Natural killer cell (primary cell): ENCODE data around the gene SPINDOC. TPM values are rescaled to one million over a fixed set of nuclear protein-coding genes. Genes with fewer than 3 reads are reported as not detected.

Source experiments
- ATAC-seq, 3 donors: fragments of 150-1000 bp in 2 of 3; fragments of 200-7000 bp in 1 of 3; cut with Tn5 transposase; 1 replicate in 1 of 3; 2 replicates in 2 of 3; pipeline ENCODE4 v1.10.0; 2021; ENCODE audit warnings: mild to moderate bottlenecking in 2 of 3, moderate library complexity in 2 of 3
- DNase-seq, 2 donors: peaks; one replicate each; pipeline versions ENCODE4 v3.0.0 to v3.0.0-alpha.2; 2013 to 2021; ENCODE audit warnings: mixed read lengths in 1 of 2
- H3K27ac ChIP-seq: one replicate; pipeline ENCODE4 v1.5.1; 2013; ENCODE audit warnings: mild to moderate bottlenecking, low read length
- H3K27me3 ChIP-seq: one replicate; pipeline ENCODE4 v1.6.1; 2013; ENCODE audit warnings: low read length; ENCODE audit not compliant: control insufficient read depth, insufficient read depth
- H3K36me3 ChIP-seq: one replicate; pipeline ENCODE4 v1.6.1; 2013; ENCODE audit warnings: low read length; ENCODE audit not compliant: control insufficient read depth, insufficient read depth
- H3K4me1 ChIP-seq: one replicate; pipeline ENCODE4 v1.6.1; 2013; ENCODE audit warnings: low read length; ENCODE audit not compliant: control insufficient read depth, insufficient read depth
- H3K4me3 ChIP-seq: one replicate; pipeline ENCODE4 v1.5.1; 2013; ENCODE audit warnings: low read length
- H3K9me3 ChIP-seq: one replicate; pipeline ENCODE4 v1.6.1; 2013; ENCODE audit warnings: low read length; ENCODE audit not compliant: control insufficient read depth, insufficient read depth
- H3K27ac Mint-ChIP-seq, 2 donors: one replicate each; pipeline ENCODE4 v1.8.0; 2022; ENCODE audit warnings: mild to moderate bottlenecking in 2 of 2, mixed read lengths in 2 of 2, moderate library complexity in 1 of 2
- H3K27me3 Mint-ChIP-seq, 2 donors: one replicate each; pipeline ENCODE4 v1.8.0; 2022; ENCODE audit warnings: low read depth in 2 of 2, mixed read lengths in 2 of 2
- H3K36me3 Mint-ChIP-seq: one replicate; pipeline ENCODE4 v1.8.0; 2022; ENCODE audit warnings: mixed read lengths
- H3K4me1 Mint-ChIP-seq, 2 donors: one replicate each; pipeline ENCODE4 v1.8.0; 2022; ENCODE audit warnings: mixed read lengths in 2 of 2
- H3K4me3 Mint-ChIP-seq: one replicate; pipeline ENCODE4 v1.8.0; 2022; ENCODE audit warnings: mild to moderate bottlenecking, moderate library complexity, mixed read lengths
- H3K9me3 Mint-ChIP-seq, 2 donors: one replicate each; pipeline ENCODE4 v1.8.0; 2022; ENCODE audit warnings: mixed read lengths in 2 of 2
- CTCF ChIP-seq: fragments of 200-600 bp; IDR thresholded peaks from one replicate; pipeline ENCODE4 v1.8.0; 2022; ENCODE audit warnings: antibody characterized with exemption
- WGBS: methylation state at CpG from one replicate; pipeline ENCODE4 v1.1.7; 2013; ENCODE audit warnings: missing lambda C conversion rate; ENCODE audit not compliant: insufficient coverage; 5-methylcytosine and 5-hydroxymethylcytosine counted together
- intact Hi-C: fragments of 100-400 bp; cut with micrococcal nuclease; formaldehyde crosslinking; loops from one replicate; pipeline ENCODE4 v1.14.2; 2022
- total RNA-seq, 4 donors: library from RNA; stranded (reverse); fragments of 120-200 nt in 1 of 4; gene quantifications; one replicate each; pipeline versions ENCODE4 v1.2.3 to v1.2.4, GENCODE V29; 2013 to 2022

SPINDOC gene
- total RNA-seq, 3 donors from 2014 or later (not counting 1 experiment from before 2014, with no cell fraction given), result 15.6 to 25.3 (median 21.1) TPM

GRCh38 chr11:63837739-63838138 lies 24.5 kb downstream of the SPINDOC start:
- no peak for TF ChIP-seq CTCF
- peaks cover 9% of the 10 kb centered on the region for H3K36me3 ChIP-seq
- Mint-ChIP-seq H3K4me1 (peaks cover 45 to 49% of the 10 kb centered on the region in 2 donors), H3K9me3 (no peaks in the 10 kb centered on the region), H3K27ac (peak overlapping the region; percentile 75 to 86), H3K4me3 (peak overlapping the region; percentile 89), H3K27me3 (no peaks in the 10 kb centered on the region), H3K36me3 (no peaks in the 10 kb centered on the region)
- no peak for ATAC-seq
- peak overlapping the region; percentile 46 for H3K27ac ChIP-seq
- no peaks in the 10 kb centered on the region for H3K27me3 ChIP-seq
- H3K9me3 ChIP-seq, result no peaks in the 10 kb centered on the region
- H3K4me1 ChIP-seq, result peaks cover 41% of the 10 kb centered on the region
- 36% methylated on average over 5 of the region's 5 CpGs for WGBS
- intact Hi-C loops, result loop anchor here (1.0 to 5.0 kb wide), 6 partner anchors 29 to 316 kb away; partner anchors contain the start of gene NAA40
- H3K4me3 ChIP-seq, result no peak overlapping the region
- peak in 1 of 2 donors; percentile 37 for DNase-seq

GRCh38 chr11:63838150-63838677 lies 25.0 kb downstream of the SPINDOC start:
- no peaks in the 10 kb centered on the region for H3K27me3 Mint-ChIP-seq
- 35% methylated on average over 18 of the region's 18 CpGs for WGBS
- ATAC-seq (no peak), DNase-seq (no peak)
- Histone ChIP-seq H3K36me3 (peaks cover 11% of the 10 kb centered on the region), H3K4me1 (peaks cover 46% of the 10 kb centered on the region), H3K27me3 (no peaks in the 10 kb centered on the region), H3K27ac (peak overlapping the region; percentile 46), H3K4me3 (no peak overlapping the region), H3K9me3 (no peaks in the 10 kb centered on the region)
- H3K4me1 Mint-ChIP-seq, result peaks cover 50 to 54% of the 10 kb centered on the region in 2 donors
- no peaks in the 10 kb centered on the region for H3K36me3 Mint-ChIP-seq
- intact Hi-C loops, result loop anchor here (1.0 to 5.0 kb wide), 3 partner anchors 28 to 101 kb away; partner anchors contain the start of gene NAA40
- no peak for TF ChIP-seq CTCF
- H3K27ac Mint-ChIP-seq, result peak overlapping the region; percentile 75 to 86
- H3K4me3 Mint-ChIP-seq, result peak overlapping the region; percentile 89
- no peaks in the 10 kb centered on the region for H3K9me3 Mint-ChIP-seq

GRCh38 chr11:63838678-63839507 lies 25.6 kb downstream of the SPINDOC start, which contains the start of gene MARK2:
TSS of gene MARK2 (plus strand) at chr11:63839110. CDS start at chr11:63839507, 397 bp downstream.
- peak within 1 kb of the TSS; percentile 91 for H3K4me3 ChIP-seq
- peak within 1 kb of the TSS; percentile 59 for H3K27ac ChIP-seq
- Mint-ChIP-seq H3K4me3 (peak within 1 kb of the TSS; percentile 89), H3K4me1 (peaks cover 57 to 60% of the 10 kb centered on the region in 2 donors), H3K9me3 (no peaks in the 10 kb centered on the region), H3K27me3 (no peaks in the 10 kb centered on the region), H3K36me3 (no peaks in the 10 kb centered on the region), H3K27ac (peak within 1 kb of the TSS; percentile 75 to 86)
- H3K36me3 ChIP-seq, result peaks cover 13% of the 10 kb centered on the region
- WGBS, result under 1% methylated on average over 100 of the region's 100 CpGs
- no peaks in the 10 kb centered on the region for H3K9me3 ChIP-seq
- ATAC-seq (peak; percentile 81 to 93 (median 84)), DNase-seq (peak; percentile 100)
- intact Hi-C loops, result loop anchor here (1.0 to 5.0 kb wide), 3 partner anchors 27 to 100 kb away; partner anchors contain the start of gene NAA40
- H3K4me1 ChIP-seq, result peaks cover 50% of the 10 kb centered on the region
- H3K27me3 ChIP-seq, result no peaks in the 10 kb centered on the region
- TF ChIP-seq CTCF, result no peak
